DND-41 (cell line): Measurements from ENCODE around the gene DNAH7.

Experiments used
- EZH2 ChIP-seq: IDR thresholded peaks from 3 replicates; pipeline ENCODE4 v1.6.1; 2012; ENCODE audit warnings: borderline replicate concordance, low read depth, mild to moderate bottlenecking, moderate library complexity, low read length, inconsistent platforms; ENCODE audit not compliant: severe bottlenecking
- TF ChIP-seq, protein P1 (sequence below): IDR thresholded peaks from 2 replicates; pipeline ENCODE4 v1.5.1; 2012; ENCODE audit warnings: borderline replicate concordance, low read length, moderate library complexity, mild to moderate bottlenecking; ENCODE audit not compliant: poor library complexity, severe bottlenecking; ENCODE audit errors: extremely low read depth

DNA sequence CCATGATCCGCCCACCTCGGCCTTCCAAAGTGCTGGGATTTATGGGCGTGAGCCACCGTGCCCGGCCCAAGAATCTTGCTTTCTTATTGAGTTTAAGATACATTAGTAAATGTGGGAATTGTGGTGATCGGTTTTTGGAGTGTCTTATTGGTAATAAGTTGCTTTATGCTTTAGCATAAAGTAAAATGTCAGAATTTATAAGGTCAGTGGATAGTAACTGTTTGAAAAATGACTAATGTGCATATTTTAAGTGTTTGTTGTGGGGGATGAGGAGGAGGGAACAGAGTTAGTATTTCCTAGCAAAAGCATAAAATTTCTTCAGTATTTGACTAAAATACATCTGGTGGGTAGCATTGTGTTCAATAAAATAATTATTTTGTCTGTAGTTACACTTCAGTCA, 334.2 kb downstream of the DNAH7 start:
- TF ChIP-seq, protein P1, sequence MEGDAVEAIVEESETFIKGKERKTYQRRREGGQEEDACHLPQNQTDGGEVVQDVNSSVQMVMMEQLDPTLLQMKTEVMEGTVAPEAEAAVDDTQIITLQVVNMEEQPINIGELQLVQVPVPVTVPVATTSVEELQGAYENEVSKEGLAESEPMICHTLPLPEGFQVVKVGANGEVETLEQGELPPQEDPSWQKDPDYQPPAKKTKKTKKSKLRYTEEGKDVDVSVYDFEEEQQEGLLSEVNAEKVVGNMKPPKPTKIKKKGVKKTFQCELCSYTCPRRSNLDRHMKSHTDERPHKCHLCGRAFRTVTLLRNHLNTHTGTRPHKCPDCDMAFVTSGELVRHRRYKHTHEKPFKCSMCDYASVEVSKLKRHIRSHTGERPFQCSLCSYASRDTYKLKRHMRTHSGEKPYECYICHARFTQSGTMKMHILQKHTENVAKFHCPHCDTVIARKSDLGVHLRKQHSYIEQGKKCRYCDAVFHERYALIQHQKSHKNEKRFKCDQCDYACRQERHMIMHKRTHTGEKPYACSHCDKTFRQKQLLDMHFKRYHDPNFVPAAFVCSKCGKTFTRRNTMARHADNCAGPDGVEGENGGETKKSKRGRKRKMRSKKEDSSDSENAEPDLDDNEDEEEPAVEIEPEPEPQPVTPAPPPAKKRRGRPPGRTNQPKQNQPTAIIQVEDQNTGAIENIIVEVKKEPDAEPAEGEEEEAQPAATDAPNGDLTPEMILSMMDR = no peak
- no peak for TF ChIP-seq EZH2
